ENCODE measurements around the gene HOXC9. TPM values are rescaled to one million over a fixed set of nuclear protein-coding genes. Genes with fewer than 3 reads are reported as not detected.
"Not testable (repeated sequence)": the region's sequence is repeated elsewhere in the genome, so short reads cannot be mapped to it uniquely, and the experiment has no call there.

The HOXC9 gene
- total RNA-seq, 1 donor from 2014 or later: not detected

- no peak for DNase-seq (ENCODE audit: low read depth, low spot score)
These were observed 37.7 kb downstream of the HOXC9 start for GRCh38 chr12:54037360-54038283.

- DNase-seq (ENCODE audit: low read depth, low spot score): no peak
These were observed 38.4 kb downstream of the HOXC9 start for GRCh38 chr12:54038284-54038870.

DNA sequence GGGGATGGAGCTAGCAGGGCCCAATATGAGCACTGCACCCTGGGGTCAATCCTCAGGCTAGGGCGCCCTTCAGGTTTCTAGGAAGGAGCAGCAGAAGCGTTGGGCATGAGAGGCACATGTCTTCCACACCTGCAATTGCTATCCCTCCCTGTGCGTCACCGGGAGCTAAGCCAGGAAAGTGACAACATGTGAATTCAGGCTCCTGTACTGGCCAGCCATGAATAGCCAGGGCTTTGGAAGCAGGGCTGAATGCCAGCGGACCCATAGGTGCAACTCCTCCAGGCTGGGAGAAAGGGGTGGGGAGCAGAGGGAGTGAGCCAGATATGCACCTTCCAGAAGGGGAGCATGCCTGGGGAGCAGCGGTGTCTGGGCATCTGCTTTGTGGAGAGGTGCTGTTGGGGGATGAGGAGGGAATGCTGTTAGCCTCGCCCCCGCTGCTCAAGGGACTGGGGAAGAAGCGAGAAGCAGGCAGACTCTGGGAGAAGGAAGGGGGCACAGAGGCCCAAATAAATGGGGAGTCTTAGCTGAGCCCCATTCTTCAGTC is 39.0 kb downstream of the HOXC9 start:
- DNase-seq (ENCODE audit: low read depth, low spot score): no peak

DNA sequence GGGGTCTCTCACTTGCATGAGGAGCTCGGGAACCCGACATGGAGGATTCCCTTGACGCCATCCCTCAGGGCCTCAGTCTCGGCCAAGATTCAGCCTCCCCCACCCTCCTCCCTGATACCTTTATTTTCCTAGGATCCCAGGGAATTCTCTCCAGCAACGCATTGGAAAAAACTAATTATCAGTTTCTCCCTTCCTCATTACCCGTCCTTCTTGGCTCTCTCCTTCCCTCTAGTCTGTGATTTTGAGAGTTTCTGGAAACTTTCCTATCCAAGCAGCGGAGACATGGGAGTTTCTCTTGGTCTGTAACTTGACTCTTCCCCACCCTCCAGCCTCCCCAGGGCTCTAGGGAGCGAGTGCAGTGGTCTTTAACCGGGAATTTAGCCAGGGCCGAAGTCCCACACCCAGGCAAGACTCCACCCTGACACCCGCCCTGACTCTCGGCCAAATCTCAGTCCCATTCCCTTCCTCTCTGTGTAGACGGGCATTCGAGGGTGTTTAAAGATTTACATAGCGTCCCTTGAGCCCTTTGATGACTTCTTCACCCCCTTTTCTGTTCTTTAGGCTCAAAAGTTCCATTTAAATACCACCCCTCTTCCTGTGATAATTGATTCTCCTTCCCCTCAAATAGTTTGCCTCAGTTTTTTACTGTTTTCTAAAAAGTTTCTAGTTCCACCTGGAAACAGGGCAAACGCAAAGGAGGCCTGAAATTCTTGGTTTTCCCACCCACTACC is 39.6 kb downstream of the HOXC9 start:
- no peak for DNase-seq (ENCODE audit: low read depth, low spot score)

- no peak for DNase-seq (ENCODE audit: low read depth, low spot score)
These were observed 40.2 kb downstream of the HOXC9 start for GRCh38 chr12:54040148-54040494.

- DNase-seq (ENCODE audit: low read depth, low spot score): no peak
These were observed 40.7 kb downstream of the HOXC9 start for GRCh38 chr12:54040648-54041047.

DNA sequence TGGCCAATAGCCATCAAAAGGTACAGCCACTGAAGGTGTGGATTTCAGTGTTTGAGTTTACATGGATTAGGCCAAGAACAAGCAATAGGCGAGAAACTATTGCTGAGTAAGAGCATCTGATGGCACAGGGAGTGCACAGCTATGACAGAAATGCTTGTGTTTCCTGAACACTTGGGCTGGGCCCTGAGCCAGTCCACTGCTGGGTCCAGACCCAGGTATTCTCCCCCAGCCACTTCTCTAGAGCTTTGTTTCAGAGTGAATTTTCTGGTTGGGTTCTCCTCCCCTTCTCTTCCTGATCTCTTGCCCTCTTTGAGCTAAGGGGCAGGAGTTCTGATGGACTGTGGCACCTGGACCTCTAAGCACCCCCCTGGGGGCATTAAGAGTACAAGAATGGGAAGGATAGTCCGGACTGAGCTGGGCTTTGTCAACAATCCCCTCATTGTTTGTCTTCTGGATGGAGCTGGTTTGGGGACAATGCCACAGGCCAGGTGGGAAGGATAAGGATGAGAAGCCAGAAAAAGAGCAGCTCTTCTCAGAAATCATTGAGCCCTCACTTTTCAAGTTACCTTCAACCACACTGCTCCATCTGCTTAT is 41.2 kb downstream of the HOXC9 start:
- DNase-seq (ENCODE audit: low read depth, low spot score): no peak

- DNase-seq (ENCODE audit: low read depth, low spot score): not testable (repeated sequence)
These were observed 42.1 kb downstream of the HOXC9 start for GRCh38 chr12:54042033-54042432.

- DNase-seq (ENCODE audit: low read depth, low spot score): no peak
These were observed 43.3 kb downstream of the HOXC9 start for GRCh38 chr12:54042970-54043853.

DNA sequence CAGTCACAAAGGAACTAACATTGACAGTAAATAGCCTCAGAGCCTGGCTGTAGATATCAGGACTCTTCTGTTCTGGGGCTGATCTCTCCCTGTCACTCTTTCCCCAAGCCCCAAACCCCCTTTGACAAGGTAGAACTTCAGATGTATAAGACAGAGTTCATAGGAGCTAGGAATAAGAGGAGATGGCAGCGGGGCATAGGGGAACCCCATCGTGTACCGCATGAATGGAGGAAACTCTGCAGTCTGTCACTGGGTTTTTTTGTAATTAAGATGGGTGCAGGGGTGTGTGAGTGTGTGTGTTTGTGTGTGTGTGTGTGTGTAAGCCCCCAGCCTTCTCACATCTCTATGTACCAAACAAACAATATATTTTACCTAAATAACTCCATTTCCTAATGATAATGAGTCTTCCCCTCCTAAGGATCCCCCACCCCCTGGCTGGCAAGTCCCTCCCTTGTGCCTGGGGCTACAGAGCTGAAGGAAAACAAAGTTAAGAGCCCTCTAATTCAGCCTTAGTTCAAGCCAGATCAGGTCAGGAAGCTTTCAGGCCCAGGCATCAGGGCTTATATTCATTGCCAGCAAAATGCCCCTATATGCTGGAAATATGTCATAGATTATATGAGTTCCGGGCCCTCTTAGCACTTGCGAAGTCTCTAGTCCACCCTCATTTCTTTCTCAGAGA is 44.6 kb downstream of the HOXC9 start:
- no peak for DNase-seq (ENCODE audit: low read depth, low spot score)

GRCh38 chr12:54045401-54045800 is 45.4 kb downstream of the HOXC9 start:
- no peak for DNase-seq (ENCODE audit: low read depth, low spot score)

- DNase-seq (ENCODE audit: low read depth, low spot score): no peak
These were observed 46.0 kb downstream of the HOXC9 start for GRCh38 chr12:54045868-54046521.

DNA sequence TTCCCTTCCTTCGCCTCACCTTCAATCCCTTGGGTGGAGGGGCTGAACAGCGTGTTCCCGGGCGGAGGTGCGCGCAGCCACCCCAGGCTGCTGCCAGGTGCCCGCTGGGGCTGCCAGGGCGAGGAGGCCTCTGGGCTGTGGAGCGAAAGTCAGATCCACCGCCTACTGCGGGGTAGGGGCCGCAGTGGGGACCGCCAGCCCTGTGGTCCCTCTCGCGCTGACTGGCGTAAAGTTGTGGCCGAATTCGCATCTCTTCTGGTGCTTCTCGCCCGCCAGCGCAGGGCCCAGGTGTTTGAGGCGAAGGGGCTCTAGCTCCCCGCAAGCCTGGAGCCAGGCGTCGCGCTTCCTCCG is 46.8 kb downstream of the HOXC9 start:
- DNase-seq (ENCODE audit: low read depth, low spot score): no peak

- no peak for DNase-seq (ENCODE audit: low read depth, low spot score)
These were observed 47.4 kb downstream of the HOXC9 start for GRCh38 chr12:54047160-54047963.

DNA sequence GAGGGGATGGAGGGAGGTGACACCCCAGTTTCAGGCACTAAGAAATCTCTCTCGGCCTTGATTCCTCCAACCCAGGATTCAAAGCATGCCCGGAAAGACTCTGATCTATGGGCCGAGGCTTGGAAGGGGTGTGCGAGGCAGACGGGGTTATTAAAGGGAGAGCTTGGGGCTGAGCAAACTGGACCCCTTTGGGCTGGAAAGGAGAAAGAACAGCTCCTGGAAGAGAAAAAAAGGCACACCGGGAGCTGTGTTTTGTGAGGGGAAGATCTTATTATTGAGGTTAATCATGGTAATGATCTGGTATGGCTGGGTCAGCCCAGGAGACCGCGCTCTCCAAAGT is 48.0 kb downstream of the HOXC9 start:
- DNase-seq (ENCODE audit: low read depth, low spot score): no peak

GRCh38 chr12:54048406-54049093 is 48.6 kb downstream of the HOXC9 start:
- DNase-seq (ENCODE audit: low read depth, low spot score): no peak

DNA sequence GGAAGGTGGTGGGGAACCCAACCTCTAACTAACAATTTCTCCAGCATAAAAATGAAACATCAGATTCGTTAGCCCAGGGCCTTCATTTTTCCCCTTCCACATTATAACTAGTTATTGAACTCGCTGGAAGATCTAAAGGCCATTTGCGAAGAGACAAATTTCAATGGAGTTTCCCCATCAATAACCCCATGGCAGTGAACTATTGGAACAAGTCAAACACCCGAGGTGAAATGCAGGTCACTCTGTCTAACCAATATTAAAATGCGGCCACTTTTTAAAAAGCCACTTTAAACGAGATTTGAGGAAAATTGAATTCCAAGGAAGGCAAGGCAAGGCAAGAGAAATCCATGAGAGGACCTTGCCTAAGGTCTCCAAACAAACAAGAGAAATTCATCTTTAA is 49.1 kb downstream of the HOXC9 start:
- DNase-seq (ENCODE audit: low read depth, low spot score): no peak

DNA sequence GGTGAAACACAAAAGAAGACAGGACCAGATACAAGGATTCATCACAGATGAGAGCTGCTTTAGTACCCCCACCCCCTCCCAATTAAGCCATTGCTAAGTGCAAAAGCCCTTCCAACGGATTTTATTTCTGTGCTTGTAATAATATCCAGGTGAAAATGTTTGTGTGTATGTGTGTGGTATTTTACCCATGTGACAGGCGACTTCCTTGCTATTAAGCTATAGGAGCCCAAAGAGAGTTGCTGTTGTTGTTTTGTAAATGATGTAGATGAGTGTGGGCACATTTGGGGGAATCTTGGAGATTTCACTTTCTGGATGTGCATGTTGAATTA is 50.5 kb downstream of the HOXC9 start:
- DNase-seq (ENCODE audit: low read depth, low spot score): no peak

Data from pulmonary artery endothelial cell (primary cell).